Amniotic epithelial cell (primary cell): ENCODE data around the gene MIEN1.
"Not testable (repeated sequence)": the region's sequence is repeated elsewhere in the genome, so short reads cannot be mapped to it uniquely, and the experiment has no call there.

Experiments used
- DNase-seq: peaks from one replicate; pipeline ENCODE4 v3.0.0-alpha.2; 2010; ENCODE audit warnings: low read depth

The MIEN1 gene

DNA sequence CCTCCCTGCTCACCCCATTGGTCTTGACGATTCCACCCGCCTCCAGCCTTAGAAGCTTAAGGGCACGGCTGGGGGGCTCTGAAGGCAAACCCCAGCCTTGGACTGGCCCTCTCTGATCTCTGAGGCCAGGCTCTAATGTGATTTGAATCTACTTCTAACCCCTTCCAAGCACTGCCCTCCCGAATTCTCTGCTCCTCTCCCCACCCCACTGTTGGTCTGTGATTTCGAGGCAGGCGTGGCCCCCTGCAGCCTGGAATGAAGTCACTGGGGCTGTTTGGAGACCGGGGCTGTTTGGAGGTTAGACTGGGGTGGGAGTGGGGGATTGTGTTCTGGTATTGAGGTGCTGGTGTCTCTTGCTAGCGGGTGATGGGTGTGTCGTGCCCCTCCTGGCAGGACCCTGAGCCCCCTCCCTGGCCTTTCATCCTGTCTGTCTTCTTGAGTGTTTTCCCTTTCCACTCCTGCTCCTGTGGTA, 9.6 kb upstream of the MIEN1 start:
- no peak for DNase-seq

- no peak for DNase-seq
Observed at GRCh38 chr17:39738983-39739884, 8.9 kb upstream of the MIEN1 start.

DNA sequence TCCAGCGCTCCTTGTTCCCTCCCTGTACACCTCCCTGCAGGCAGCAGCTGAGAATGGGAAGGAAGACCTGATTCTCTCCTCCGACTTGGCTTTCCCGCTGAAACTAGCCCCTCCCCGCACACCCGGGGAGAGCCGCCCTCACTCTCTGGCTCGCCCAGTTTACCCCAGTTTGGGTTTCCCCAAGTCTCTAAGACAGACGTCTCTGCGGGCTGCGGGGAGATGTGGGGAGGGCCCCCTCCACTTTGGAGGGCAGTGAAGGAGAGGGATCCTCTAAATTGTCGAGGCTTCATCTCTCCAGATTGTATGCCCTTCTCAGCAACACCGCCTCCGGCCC, 8.2 kb upstream of the MIEN1 start:
- no peak for DNase-seq

GRCh38 chr17:39737760-39738567, 7.6 kb upstream of the MIEN1 start, which contains the start of gene GRB7:
Gene GRB7, plus strand, starts transcription at chr17:39737938. Its CDS starts 4,364 bp downstream, at chr17:39742302.
- no peak for DNase-seq

DNA sequence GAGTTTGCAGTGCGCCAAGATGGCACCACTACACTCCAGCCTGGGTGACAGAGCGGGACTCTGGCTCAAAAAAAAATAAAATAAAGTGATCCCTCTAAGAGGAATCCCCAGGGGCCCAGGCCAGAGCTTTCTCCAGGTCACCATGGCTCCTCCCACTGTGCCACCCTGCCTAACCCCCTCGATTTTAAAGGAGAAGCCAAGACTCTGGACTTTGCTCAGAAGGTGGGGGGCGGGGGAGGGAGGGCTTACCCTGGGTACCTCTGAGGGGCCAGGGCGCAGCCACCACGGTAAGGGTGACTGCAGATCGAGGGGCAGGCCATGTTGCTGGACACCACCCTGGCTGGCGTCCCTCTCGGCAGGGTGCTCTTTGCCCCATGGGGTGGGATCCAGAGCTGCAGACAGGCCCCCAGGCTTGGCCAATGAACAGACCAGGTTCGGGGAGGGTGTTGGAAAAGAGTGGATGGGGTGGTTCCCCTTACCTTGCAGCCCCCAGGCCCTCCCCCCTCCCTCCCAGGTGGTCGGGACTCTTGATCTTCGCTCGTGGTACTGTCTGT, 7.0 kb upstream of the MIEN1 start:
- DNase-seq, result no peak

GRCh38 chr17:39736319-39737165, 6.2 kb upstream of the MIEN1 start:
- DNase-seq, result no peak

DNA sequence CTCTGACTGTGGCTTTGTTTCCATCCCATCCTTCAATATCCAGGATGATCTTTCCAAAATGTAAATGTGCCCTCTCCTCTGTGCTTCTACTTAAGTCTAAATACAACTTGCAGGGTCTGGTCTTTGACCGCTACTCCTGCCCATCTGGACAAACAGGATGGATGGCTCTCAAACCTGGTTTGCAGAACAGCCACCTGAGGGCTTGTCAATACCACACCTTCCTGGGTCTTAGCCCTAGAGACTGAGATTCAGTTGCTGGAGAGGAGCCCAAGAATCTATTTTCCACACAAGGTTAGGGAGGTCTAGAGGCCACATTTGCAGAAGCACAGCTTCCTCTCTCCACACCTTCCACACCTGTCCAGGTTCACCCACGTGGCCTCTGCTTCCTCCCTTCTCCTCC, 5.5 kb upstream of the MIEN1 start:
- no peak for DNase-seq

DNA sequence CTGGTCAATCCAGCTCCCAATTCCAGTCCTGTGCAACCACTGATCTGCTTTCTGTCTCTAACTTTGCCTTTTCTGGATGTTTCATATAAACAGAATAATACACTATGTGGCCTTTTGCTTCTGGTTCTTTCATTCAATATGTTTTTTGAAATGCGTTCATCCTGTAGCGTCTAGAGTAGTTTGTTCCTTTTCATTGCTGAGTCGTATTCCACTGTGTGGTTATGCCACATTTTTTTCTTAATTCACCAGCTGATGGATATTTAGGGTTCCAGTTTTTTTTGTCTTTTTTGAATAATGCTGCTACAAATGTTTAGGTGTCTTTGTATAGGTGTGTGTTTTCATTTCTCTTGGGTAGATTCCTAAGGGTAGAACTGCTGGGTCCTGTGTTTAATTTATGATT, 2.3 kb upstream of the MIEN1 start:
- no peak for DNase-seq

DNA sequence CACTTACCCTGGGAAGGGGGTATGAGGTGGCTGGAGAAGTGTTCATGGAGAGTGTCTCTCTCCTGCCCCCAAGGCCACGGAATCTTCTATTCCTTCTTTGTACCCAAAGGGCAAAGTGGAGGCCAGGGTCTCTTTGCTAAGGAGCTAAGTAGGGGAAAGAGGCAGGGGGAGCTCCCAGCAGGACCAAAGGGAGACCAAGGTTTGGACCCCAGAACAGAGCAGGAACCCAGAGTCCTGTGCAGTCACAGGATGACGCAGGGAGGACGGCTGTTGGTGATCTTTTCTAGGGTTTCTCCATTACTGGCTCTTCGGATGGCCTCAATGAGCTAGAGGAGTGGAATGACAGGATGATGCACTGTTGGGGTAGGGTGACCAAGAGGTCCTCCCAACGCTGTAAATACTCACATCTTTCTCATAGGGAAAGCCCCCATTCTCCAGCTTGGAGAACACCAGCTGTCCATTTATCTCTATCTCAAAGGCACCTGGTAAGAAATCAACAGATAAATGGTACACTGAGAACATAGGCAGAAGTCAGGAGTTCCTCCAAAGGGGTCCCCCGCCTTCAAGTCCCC, 966 bp downstream of the MIEN1 start:
- DNase-seq, result no peak

GRCh38 chr17:39727556-39727955, 2.8 kb downstream of the MIEN1 start:
- DNase-seq, result no peak

DNA sequence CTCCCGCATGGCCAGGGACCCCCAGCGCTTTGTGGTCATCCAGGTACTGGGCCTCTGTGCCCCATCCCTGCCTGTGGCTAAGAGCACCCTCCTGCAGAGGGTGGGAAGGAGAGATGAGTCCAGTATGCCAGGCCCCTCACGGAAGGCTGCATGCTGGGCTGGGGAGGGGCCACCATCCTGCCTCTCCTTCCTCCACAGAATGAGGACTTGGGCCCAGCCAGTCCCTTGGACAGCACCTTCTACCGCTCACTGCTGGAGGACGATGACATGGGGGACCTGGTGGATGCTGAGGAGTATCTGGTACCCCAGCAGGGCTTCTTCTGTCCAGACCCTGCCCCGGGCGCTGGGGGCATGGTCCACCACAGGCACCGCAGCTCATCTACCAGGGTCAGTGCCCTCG, 3.7 kb downstream of the MIEN1 start:
- DNase-seq, result no peak

- not testable (repeated sequence) for DNase-seq
Observed at GRCh38 chr17:39725923-39726322, 4.4 kb downstream of the MIEN1 start.

GRCh38 chr17:39724731-39725130, 5.6 kb downstream of the MIEN1 start:
- DNase-seq, result no peak

- DNase-seq, result no peak
Observed at GRCh38 chr17:39722965-39723848, 7.1 kb downstream of the MIEN1 start.

GRCh38 chr17:39722104-39722503, 8.2 kb downstream of the MIEN1 start:
- no peak for DNase-seq

GRCh38 chr17:39719563-39720355, 10.6 kb downstream of the MIEN1 start:
- DNase-seq, result no peak

GRCh38 chr17:39717660-39718059, 12.7 kb downstream of the MIEN1 start:
- no peak for DNase-seq

- DNase-seq, result no peak
Observed at GRCh38 chr17:39716879-39717536, 13.3 kb downstream of the MIEN1 start.
